Testis (tissue), 2 donors: ENCODE results near the gene NEURL1B.

Experiments
- CTCF ChIP-seq, 3 experiments: fragments of 450-650 bp in 2 of 3; fragments of 200-600 bp in 1 of 3; sonication (generic) in 1 of 3; IDR thresholded peaks; one replicate each; pipeline ENCODE4 v1.5.1; 2016 to 2019; ENCODE audit warnings: antibody characterized with exemption in 3 of 3, mild to moderate bottlenecking in 2 of 3, moderate library complexity in 1 of 3
- POLR2A ChIP-seq: fragments of 450-650 bp; IDR thresholded peaks from one replicate; pipeline ENCODE4 v1.6.1; 2017; ENCODE audit warnings: antibody characterized with exemption, mild to moderate bottlenecking, moderate library complexity

GRCh38 chr5:172683264-172683644 is 42.2 kb downstream of the NEURL1B start:
- no peak for TF ChIP-seq CTCF (IDR thresholded peaks at IDR 0.05)
- TF ChIP-seq POLR2A, result no peak
